Fibroblast of lung (primary cell): Measurements from ENCODE around the gene WDR54. TPM values are rescaled to one million over a fixed set of nuclear protein-coding genes. Genes with fewer than 3 reads are reported as not detected.
"Not testable (repeated sequence)": the region's sequence is repeated elsewhere in the genome, so short reads cannot be mapped to it uniquely, and the experiment has no call there.

Experiments
- DNase-seq, 2 donors: peaks; one replicate each; pipeline versions ENCODE4 v3.0.0 to v3.0.0-alpha.2; 2010; ENCODE audit warnings: low read depth in 2 of 2
- H2AFZ ChIP-seq: 2 replicates; pipeline ENCODE4 v1.5.1; 2012; ENCODE audit warnings: low read length, control low read depth, inconsistent platforms
- H3K27ac ChIP-seq: 2 replicates; pipeline ENCODE4 v1.5.1; 2011; ENCODE audit warnings: low read length, control low read depth; ENCODE audit not compliant: insufficient read depth
- H3K27me3 ChIP-seq: 2 replicates; pipeline ENCODE4 v1.5.1; 2011; ENCODE audit warnings: mild to moderate bottlenecking, low read length; ENCODE audit not compliant: control insufficient read depth, insufficient read depth
- H3K36me3 ChIP-seq: 2 replicates; pipeline ENCODE4 v1.5.1; 2011; ENCODE audit warnings: low read length; ENCODE audit not compliant: control insufficient read depth, insufficient read depth
- H3K4me1 ChIP-seq: 2 replicates; pipeline ENCODE4 v1.5.1; 2011; ENCODE audit warnings: low read length; ENCODE audit not compliant: control insufficient read depth, insufficient read depth; ENCODE audit errors: extremely low read depth
- H3K4me2 ChIP-seq: 2 replicates; pipeline ENCODE4 v1.5.1; 2011; ENCODE audit warnings: low read length, control low read depth; ENCODE audit not compliant: insufficient read depth; ENCODE audit errors: extremely low read depth
- H3K4me3 ChIP-seq, 4 experiments: fragments of 200-600 bp in 1 of 4; sonication (generic) in 1 of 4; replicated peaks in 1 of 4; 2 replicates each; pipeline ENCODE4 v1.5.1; 2011 to 2016; ENCODE audit warnings: low read length in 4 of 4, low read depth in 3 of 4, mild to moderate bottlenecking in 3 of 4, control low read depth in 2 of 4, inconsistent platforms in 1 of 4, mixed read lengths in 1 of 4; ENCODE audit not compliant: insufficient read depth in 1 of 4; ENCODE audit errors: control extremely low read depth in 1 of 4
- H3K79me2 ChIP-seq: 2 replicates; pipeline ENCODE4 v1.5.1; 2012; ENCODE audit warnings: mild to moderate bottlenecking, low read length, inconsistent platforms; ENCODE audit not compliant: control insufficient read depth, insufficient read depth
- H3K9ac ChIP-seq: 2 replicates; pipeline ENCODE4 v1.5.1; 2011; ENCODE audit warnings: mild to moderate bottlenecking, low read length, control low read depth; ENCODE audit not compliant: insufficient read depth
- H3K9me3 ChIP-seq: 2 replicates; pipeline ENCODE4 v1.5.1; 2012; ENCODE audit warnings: low read depth, low read length; ENCODE audit not compliant: control insufficient read depth, insufficient read depth
- H4K20me1 ChIP-seq: 2 replicates; pipeline ENCODE4 v1.5.1; 2011; ENCODE audit warnings: low read length; ENCODE audit not compliant: control insufficient read depth, insufficient read depth; ENCODE audit errors: extremely low read depth
- CTCF ChIP-seq, 2 donors: IDR thresholded peaks in 1 of 2; conservative IDR thresholded peaks in 1 of 2; 1 replicate in 1 of 2; 2 replicates in 1 of 2; pipeline ENCODE4 v1.5.1; 2011 to 2012; ENCODE audit warnings: low read length in 2 of 2, control low read depth in 1 of 2, inconsistent platforms in 1 of 2, low read depth in 1 of 2, mild to moderate bottlenecking in 1 of 2
- EZH2 ChIP-seq: IDR thresholded peaks from 2 replicates; pipeline ENCODE4 v1.5.1; 2012; ENCODE audit warnings: low read length, control low read depth, mild to moderate bottlenecking; ENCODE audit errors: missing control alignments
- polyA plus RNA-seq, 2 donors: library from polyadenylated mRNA; depleted of rRNA in 1 of 2; stranded (reverse) in 1 of 2; unstranded in 1 of 2; fragments of >200 nt; gene quantifications; 2 replicates each; pipeline ENCODE4 v1.2.1, GENCODE V29; 2011 to 2012; ENCODE audit warnings: missing spikeins in 1 of 2
- total RNA-seq: library from RNA; depleted of rRNA; stranded (reverse); fragments of >200 nt; gene quantifications from 2 replicates; pipeline ENCODE4 v1.2.1, GENCODE V29; 2014

Gene WDR54
- total and polyA plus RNA-seq, 2 donors (not counting 1 experiment from before 2014, with no cell fraction given): 24.3 to 27.1 TPM

- H3K4me1 ChIP-seq: peaks cover 19% of the 10 kb centered on the region
Observed at GRCh38 chr2:74460187-74460586, 38.7 kb downstream of the WDR54 start.

GRCh38 chr2:74461187-74462053, 39.9 kb downstream of the WDR54 start:
- no peaks in the 10 kb centered on the region for H3K27me3 ChIP-seq
- H3K9me3 ChIP-seq: no peaks in the 10 kb centered on the region
- H2AFZ ChIP-seq: no peak overlapping the region
- no peaks in the 10 kb centered on the region for H4K20me1 ChIP-seq
- no peak overlapping the region for H3K27ac ChIP-seq
- H3K79me2 ChIP-seq: peaks cover 13% of the 10 kb centered on the region
- peaks cover 15% of the 10 kb centered on the region for H3K36me3 ChIP-seq
- H3K4me3 ChIP-seq: no peak overlapping the region
- no peak overlapping the region for H3K9ac ChIP-seq
- H3K4me2 ChIP-seq: no peak overlapping the region
- H3K4me1 ChIP-seq: peaks cover 9% of the 10 kb centered on the region
- peak in 1 of 2 donors; percentile 6 for TF ChIP-seq CTCF (conservative IDR thresholded peaks at IDR 0.05 in 1 of 2, IDR thresholded peaks at IDR 0.05 in 1 of 2; ENCODE audit: low read depth in 1 of 2, low read length in 2 of 2)
- TF ChIP-seq EZH2: no peak
- DNase-seq: no peak

More at GRCh38 chr2:74460187-74460586, 38.7 kb downstream of the WDR54 start:
- Histone ChIP-seq H3K79me2 (peaks cover 15% of the 10 kb centered on the region), H3K36me3 (peaks cover 15% of the 10 kb centered on the region)
- DNase-seq, H3K27ac ChIP-seq, H2AFZ ChIP-seq, H3K4me2 ChIP-seq, H3K9me3 ChIP-seq, H4K20me1 ChIP-seq, H3K9ac ChIP-seq, H3K4me3 ChIP-seq, H3K27me3 ChIP-seq: not testable (repeated sequence)

- no peaks in the 10 kb centered on the region for H4K20me1 ChIP-seq
- H2AFZ ChIP-seq: no peak overlapping the region
- H3K27me3 ChIP-seq: no peaks in the 10 kb centered on the region
- no peaks in the 10 kb centered on the region for H3K9me3 ChIP-seq
- peaks cover 15% of the 10 kb centered on the region for H3K36me3 ChIP-seq
- H3K4me3 ChIP-seq: no peak overlapping the region
- H3K79me2 ChIP-seq: peaks cover 13% of the 10 kb centered on the region
- TF ChIP-seq EZH2: no peak
- TF ChIP-seq CTCF (conservative IDR thresholded peaks at IDR 0.05 in 1 of 2, IDR thresholded peaks at IDR 0.05 in 1 of 2; ENCODE audit: low read depth in 1 of 2, low read length in 2 of 2): no peak
- H3K4me1 ChIP-seq: peaks cover 5% of the 10 kb centered on the region
- H3K27ac ChIP-seq: no peak overlapping the region
- DNase-seq: no peak
- H3K9ac ChIP-seq: no peak overlapping the region
- H3K4me2 ChIP-seq: no peak overlapping the region
Observed at GRCh38 chr2:74462054-74462785, 40.7 kb downstream of the WDR54 start.
